Prostate gland (tissue), 2 donors: ENCODE measurements around the gene UTP25.

ENCODE experiments used
- CTCF ChIP-seq, 4 experiments: fragments of 200-600 bp in 2 of 4; fragments of 450-650 bp in 2 of 4; sonication (generic) in 2 of 4; IDR thresholded peaks; 1 replicate in 3 of 4; 2 replicates in 1 of 4; pipeline ENCODE4 v1.5.1; 2016 to 2019; ENCODE audit warnings: antibody characterized with exemption in 4 of 4, mild to moderate bottlenecking in 2 of 4, moderate library complexity in 2 of 4
- POLR2A ChIP-seq: fragments of 450-650 bp; IDR thresholded peaks from one replicate; pipeline ENCODE4 v1.6.1; 2016; ENCODE audit warnings: antibody characterized with exemption, mild to moderate bottlenecking
- POLR2AphosphoS5 ChIP-seq: sonication (generic); formaldehyde crosslinking; IDR thresholded peaks from one replicate; pipeline ENCODE4 v1.6.1; 2017; ENCODE audit warnings: antibody characterized with exemption

GRCh38 chr1:209900734-209901133, 73.0 kb downstream of the UTP25 start:
- TF ChIP-seq CTCF (IDR thresholded peaks at IDR 0.05) = no peak
- no peak for TF ChIP-seq POLR2AphosphoS5
- TF ChIP-seq POLR2A = no peak
